ENCODE data around the gene RNF144A. TPM values are rescaled to one million over a fixed set of nuclear protein-coding genes. Genes with fewer than 3 reads are reported as not detected.

Gene RNF144A
- total RNA-seq, 4 donors from 2014 or later, result 8.0 to 25.4 (median 15.8) TPM

GRCh38 chr2:7037340-7038333, 120.4 kb downstream of the RNF144A start:
- Histone ChIP-seq H3K4me1 (no peaks in the 10 kb centered on the region), H3K27me3 (no peaks in the 10 kb centered on the region), H3K36me3 (peaks cover 8% of the 10 kb centered on the region), H3K4me3 (no peak overlapping the region), H3K27ac (no peak overlapping the region), H3K9me3 (no peaks in the 10 kb centered on the region)
- no peak for TF ChIP-seq POLR2A (IDR thresholded peaks at IDR 0.05)
- TF ChIP-seq, protein P1, sequence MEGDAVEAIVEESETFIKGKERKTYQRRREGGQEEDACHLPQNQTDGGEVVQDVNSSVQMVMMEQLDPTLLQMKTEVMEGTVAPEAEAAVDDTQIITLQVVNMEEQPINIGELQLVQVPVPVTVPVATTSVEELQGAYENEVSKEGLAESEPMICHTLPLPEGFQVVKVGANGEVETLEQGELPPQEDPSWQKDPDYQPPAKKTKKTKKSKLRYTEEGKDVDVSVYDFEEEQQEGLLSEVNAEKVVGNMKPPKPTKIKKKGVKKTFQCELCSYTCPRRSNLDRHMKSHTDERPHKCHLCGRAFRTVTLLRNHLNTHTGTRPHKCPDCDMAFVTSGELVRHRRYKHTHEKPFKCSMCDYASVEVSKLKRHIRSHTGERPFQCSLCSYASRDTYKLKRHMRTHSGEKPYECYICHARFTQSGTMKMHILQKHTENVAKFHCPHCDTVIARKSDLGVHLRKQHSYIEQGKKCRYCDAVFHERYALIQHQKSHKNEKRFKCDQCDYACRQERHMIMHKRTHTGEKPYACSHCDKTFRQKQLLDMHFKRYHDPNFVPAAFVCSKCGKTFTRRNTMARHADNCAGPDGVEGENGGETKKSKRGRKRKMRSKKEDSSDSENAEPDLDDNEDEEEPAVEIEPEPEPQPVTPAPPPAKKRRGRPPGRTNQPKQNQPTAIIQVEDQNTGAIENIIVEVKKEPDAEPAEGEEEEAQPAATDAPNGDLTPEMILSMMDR (IDR thresholded peaks at IDR 0.05), result peak; percentile 16 to 66
- no peak for DNase-seq (ENCODE audit: low spot score in 2 of 2)
- WGBS, result 65% methylated on average over 18 of the region's 18 CpGs

GRCh38 chr2:7040547-7040946, 123.3 kb downstream of the RNF144A start:
- 86% methylated on average over 8 of the region's 8 CpGs for WGBS
- H3K9me3 ChIP-seq, result no peaks in the 10 kb centered on the region
- no peak overlapping the region for H3K27ac ChIP-seq
- no peak for DNase-seq (ENCODE audit: low spot score in 2 of 2)
- no peaks in the 10 kb centered on the region for H3K4me1 ChIP-seq
- H3K27me3 ChIP-seq, result no peaks in the 10 kb centered on the region
- peaks cover 8% of the 10 kb centered on the region for H3K36me3 ChIP-seq
- no peak overlapping the region for H3K4me3 ChIP-seq
- TF ChIP-seq EP300 (IDR thresholded peaks at IDR 0.05), result no peak
- TF ChIP-seq POLR2AphosphoS5 (IDR thresholded peaks at IDR 0.05), result no peak
- no peak for TF ChIP-seq POLR2A (IDR thresholded peaks at IDR 0.05)
- TF ChIP-seq, protein P1 (IDR thresholded peaks at IDR 0.05), result no peak

DNA sequence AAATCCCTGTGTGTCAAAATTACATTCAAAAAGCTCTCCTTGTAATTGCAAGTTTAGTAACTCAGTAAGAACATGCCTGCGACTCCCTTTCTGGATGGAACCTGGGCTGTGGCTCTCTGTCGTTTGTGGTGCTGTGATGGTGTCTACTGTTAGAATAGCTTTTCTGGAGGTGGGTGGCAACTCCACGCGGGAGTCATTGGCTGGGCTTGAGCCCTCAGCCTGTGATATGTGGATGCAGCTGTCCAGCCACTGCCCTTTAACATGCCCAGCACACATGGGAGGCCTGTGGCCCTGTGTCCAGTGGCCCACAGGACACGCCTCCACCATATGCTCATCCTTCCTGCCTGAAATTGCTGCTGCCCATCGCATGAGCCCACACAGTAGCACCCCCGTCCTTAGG, 124.2 kb downstream of the RNF144A start:
- H3K4me1 ChIP-seq, result no peaks in the 10 kb centered on the region
- H3K9me3 ChIP-seq, result no peaks in the 10 kb centered on the region
- H3K4me3 ChIP-seq, result no peak overlapping the region
- no peak for DNase-seq (ENCODE audit: low spot score in 2 of 2)
- no peak for TF ChIP-seq POLR2AphosphoS5 (IDR thresholded peaks at IDR 0.05)
- no peak for TF ChIP-seq EP300 (IDR thresholded peaks at IDR 0.05)
- TF ChIP-seq, protein P1 (IDR thresholded peaks at IDR 0.05), result no peak
- TF ChIP-seq POLR2A (IDR thresholded peaks at IDR 0.05), result no peak
- no peaks in the 10 kb centered on the region for H3K27me3 ChIP-seq
- 81% methylated on average over 7 of the region's 7 CpGs for WGBS
- H3K36me3 ChIP-seq, result peaks cover 8% of the 10 kb centered on the region
- no peak overlapping the region for H3K27ac ChIP-seq

DNA sequence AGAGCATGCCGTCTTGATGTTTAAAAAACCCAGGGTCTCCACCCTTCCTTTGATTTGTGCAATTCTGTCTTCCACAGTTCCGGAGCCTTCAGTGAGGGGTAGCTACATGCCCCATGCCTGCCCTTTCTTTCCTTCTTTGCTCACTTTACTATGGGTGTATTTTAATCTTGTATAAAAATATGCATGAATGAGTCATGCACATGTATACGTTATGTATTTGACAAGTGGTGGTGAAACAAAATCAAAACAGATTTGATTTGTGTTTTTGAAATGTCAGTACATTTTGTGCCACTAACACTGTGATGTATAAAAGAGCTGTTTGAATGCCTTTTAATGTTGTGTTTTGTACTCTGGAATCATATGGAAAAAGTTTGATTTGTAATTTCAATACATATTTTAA, 126.5 kb downstream of the RNF144A start:
- Histone ChIP-seq H3K4me1 (no peaks in the 10 kb centered on the region), H3K36me3 (peaks cover 8% of the 10 kb centered on the region), H3K4me3 (no peak overlapping the region), H3K27me3 (no peaks in the 10 kb centered on the region), H3K27ac (no peak overlapping the region), H3K9me3 (no peaks in the 10 kb centered on the region)
- 60% methylated on average over 3 of the region's 3 CpGs for WGBS
- DNase-seq (ENCODE audit: low spot score in 2 of 2), result no peak
- no peak for TF ChIP-seq EP300 (IDR thresholded peaks at IDR 0.05)
- TF ChIP-seq, protein P1 (IDR thresholded peaks at IDR 0.05), result no peak
- TF ChIP-seq POLR2A (IDR thresholded peaks at IDR 0.05), result no peak
- no peak for TF ChIP-seq POLR2AphosphoS5 (IDR thresholded peaks at IDR 0.05)

All from suprapubic skin (tissue), 4 donors.